Measurements from ENCODE around the gene R3HCC1L.
"Not testable (repeated sequence)": the region's sequence is repeated elsewhere in the genome, so short reads cannot be mapped to it uniquely, and the experiment has no call there.

Gene R3HCC1L

GRCh38 chr10:98226508-98227144 lies 92.2 kb downstream of the R3HCC1L start:
- DNase-seq (ENCODE audit: low read depth in 2 of 2, low spot score in 1 of 2), result no peak

GRCh38 chr10:98227713-98228112 lies 93.3 kb downstream of the R3HCC1L start:
- not testable (repeated sequence) for DNase-seq (ENCODE audit: low read depth in 2 of 2, low spot score in 1 of 2)

DNA sequence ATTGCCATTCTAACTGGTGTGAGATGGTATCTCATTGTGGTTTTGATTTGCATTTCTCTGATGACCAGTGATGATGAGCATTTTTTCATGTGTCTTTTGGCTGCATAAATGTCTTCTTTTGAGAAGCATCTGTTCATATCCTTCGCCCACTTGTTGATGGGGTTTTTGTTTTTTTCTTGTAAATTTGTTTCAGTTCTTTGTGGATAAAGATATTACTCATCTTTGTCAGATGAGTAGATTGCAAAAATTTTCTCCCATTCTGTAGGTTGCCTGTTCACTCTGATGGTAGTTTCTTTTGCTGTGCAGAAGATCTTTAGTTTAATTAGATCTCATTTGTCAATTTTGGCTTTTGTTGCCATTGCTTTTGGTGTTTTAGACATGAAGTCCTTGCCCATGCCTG lies 93.8 kb downstream of the R3HCC1L start:
- not testable (repeated sequence) for DNase-seq (ENCODE audit: low read depth in 2 of 2, low spot score in 1 of 2)

DNA sequence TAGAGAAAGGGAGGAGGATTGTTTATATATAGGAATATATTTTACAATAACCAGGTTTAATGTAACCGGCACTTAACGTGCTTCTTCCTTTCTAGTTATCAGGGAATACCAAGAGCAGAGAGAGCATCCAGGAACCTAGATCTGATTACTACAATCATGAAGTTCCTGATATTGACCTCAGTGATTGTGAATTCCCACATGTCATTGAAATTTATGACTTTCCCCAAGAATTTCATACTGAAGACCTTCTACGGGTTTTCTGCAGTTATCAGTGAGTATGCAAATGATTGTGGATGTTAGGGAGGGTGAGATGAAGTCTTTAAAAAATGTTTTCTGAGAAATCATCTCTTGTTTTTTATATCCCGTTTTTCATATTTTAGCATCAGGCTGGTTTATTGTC lies 97.0 kb downstream of the R3HCC1L start:
- DNase-seq (ENCODE audit: low read depth in 2 of 2, low spot score in 1 of 2), result no peak

DNA sequence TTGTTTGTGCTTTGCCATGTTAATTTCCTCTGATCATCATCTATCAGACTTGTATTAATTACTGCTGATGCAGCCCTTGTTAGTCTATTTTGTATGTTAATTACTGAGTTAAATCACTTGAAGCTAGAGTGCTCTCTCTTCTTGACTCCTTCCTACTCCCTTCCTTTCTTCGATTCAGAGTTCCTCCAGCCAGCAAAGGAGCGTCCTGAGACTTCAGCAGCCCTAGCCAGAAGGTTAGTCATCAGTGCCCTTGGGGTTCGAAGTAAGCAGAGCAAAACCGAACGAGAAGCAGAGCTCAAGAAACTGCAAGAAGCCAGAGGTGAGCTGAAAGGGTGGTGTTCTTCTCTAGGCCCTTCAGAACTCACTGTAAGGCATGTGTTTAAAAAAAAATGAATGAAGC lies 101.4 kb downstream of the R3HCC1L start:
- no peak for DNase-seq (ENCODE audit: low read depth in 2 of 2, low spot score in 1 of 2)

- no peak for DNase-seq (ENCODE audit: low read depth in 2 of 2, low spot score in 1 of 2)
Observed at GRCh38 chr10:98236862-98237261, 102.4 kb downstream of the R3HCC1L start.

DNA sequence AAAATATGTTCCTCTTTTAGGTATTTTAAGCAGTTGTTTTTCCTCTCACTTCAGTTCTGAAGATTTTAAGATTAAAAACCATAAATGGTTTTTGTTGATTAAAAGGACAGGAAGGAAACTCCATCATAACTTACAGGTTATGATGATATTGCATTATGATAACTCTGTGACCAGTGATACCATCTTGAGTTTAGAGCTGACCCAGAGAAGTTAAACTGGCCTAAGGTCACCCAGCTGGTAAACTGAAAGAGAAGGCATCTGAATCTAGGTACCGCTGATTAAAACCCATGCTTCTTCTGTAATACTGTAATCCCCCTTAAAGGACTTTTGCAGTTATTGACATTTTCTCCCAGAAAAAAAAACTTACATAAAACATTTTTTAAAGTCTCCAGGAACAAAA lies 103.9 kb downstream of the R3HCC1L start:
- no peak for DNase-seq (ENCODE audit: low read depth in 2 of 2, low spot score in 1 of 2)

- DNase-seq (ENCODE audit: low read depth in 2 of 2, low spot score in 1 of 2), result no peak
Observed at GRCh38 chr10:98240524-98240923, 106.1 kb downstream of the R3HCC1L start.

- DNase-seq (ENCODE audit: low read depth in 2 of 2, low spot score in 1 of 2), result no peak
Observed at GRCh38 chr10:98242823-98243222, 108.4 kb downstream of the R3HCC1L start.

- DNase-seq (ENCODE audit: low read depth in 2 of 2, low spot score in 1 of 2), result no peak
Observed at GRCh38 chr10:98244141-98244540, 109.7 kb downstream of the R3HCC1L start.

DNA sequence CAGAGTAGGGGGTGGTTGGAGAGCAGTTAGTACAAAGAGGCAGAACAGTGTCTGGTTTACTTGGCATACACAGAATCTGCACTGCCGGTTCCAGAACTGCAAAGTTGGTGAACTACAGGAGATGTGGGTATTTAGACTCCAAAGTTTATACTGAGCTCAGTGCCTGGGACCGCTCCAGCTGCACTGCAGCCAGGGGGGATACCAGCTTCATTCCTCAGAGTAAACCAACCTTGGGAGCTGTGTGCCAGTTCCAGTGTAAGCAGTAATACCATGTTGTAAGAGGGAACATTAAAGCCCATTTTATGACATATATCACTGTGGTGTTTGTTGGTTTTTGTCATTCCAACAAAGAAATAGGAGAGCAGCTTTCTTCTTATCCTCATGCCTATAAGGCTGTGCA lies 110.1 kb downstream of the R3HCC1L start:
- no peak for DNase-seq (ENCODE audit: low read depth in 2 of 2, low spot score in 1 of 2)

DNA sequence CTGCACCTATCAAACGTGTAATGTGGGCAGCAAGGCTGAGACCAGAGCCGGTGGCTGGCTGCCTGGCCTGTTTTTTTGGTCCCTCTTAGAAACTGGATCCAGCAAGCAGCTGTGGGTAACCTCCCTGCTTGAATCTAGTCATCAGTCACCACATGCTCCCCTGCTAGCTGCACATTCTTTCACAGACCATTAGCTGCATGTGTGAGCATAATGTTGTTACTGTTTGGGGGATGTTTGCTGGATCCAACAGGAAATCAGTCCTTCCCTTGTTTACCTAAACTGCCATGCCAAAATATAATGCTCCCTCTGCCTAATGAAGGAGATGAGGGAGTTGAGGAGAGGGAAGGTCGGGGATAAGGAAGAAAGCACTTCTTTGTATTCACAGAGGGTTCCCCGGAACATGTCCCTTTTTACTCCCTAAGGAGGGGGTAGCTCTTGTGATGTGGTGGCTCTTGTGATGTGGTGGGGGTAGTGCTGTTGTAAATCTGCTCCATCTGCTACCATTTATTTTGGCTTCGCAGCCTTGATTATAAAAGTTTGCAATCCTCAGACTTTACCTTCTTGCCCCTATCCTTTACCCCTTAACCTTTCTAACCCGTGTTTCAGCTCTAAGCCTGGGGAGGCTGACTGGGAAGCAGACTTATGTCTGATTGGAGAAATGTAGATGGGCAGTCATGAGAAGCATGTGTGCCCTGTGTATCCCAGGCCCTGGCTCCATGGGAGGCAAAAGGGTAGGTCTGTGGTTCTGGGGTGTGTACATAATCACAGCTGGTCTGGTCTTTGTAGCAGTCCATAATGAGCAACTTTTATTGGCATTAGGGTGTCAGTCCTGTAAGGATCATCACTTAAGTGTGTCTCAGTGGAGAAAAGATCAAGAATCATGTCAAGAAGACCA lies 112.7 kb downstream of the R3HCC1L start:
- no peak for DNase-seq (ENCODE audit: low read depth in 2 of 2, low spot score in 1 of 2)

DNA sequence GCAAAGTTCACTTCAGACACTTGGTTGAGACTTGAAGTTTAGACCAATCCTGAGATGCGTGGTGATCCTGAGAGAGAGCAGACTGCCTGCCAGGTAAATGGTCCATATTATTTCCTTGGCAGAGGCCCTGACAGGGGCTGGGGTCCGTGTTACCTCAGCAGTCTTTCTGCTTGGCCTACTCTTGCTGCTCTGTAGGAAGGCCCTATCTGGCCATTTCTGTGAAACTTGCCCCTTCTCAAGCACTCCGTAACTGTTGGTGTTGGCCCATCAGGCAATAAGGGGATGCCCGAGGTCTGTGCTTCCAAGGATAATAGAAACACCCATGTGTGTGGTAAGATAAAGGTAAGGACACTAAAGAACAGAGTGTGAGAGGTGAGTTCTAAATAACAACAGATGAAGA lies 113.6 kb downstream of the R3HCC1L start:
- no peak for DNase-seq (ENCODE audit: low read depth in 2 of 2, low spot score in 1 of 2)

- no peak for DNase-seq (ENCODE audit: low read depth in 2 of 2, low spot score in 1 of 2)
Observed at GRCh38 chr10:98249134-98249533, 114.7 kb downstream of the R3HCC1L start.

DNA sequence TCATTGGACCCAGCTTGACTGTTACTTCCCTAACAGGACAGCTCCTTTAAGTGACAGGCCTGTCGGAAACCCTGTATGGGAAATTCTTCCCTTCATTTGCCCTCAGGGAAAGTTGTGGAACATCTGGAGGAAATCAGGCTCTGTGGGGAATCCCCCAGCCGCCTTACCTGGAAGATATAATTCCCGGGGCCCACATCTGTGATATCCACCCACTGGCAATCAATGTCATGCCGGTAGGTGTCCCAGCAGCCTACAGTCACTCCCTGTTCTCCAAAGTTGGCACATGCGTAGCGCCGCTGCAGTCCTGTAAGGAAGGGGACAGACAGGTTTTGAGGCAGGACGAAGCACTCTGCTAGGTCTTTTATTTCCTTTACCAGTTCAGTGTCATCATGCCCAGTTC lies 116.9 kb downstream of the R3HCC1L start:
- no peak for DNase-seq (ENCODE audit: low read depth in 2 of 2, low spot score in 1 of 2)

DNA sequence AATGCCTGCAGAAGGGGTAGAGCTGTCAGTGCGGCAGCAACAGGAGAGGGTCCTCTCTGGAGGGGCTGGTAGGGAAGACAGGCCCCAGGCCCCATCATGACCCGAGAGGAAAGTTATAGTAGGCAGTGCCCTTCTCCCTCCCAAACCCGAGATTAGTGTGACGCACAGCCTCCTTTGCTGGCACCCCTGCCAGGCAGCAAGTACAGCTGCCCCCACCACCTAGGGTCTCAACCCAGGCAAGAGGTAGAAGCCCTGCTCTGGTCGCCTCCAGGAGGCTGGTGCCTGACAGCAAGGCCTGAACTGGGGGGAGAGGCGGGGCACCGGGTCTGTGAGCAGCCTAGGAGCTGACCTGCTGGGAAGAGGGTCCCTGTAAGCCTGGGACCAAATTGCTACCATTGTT lies 118.0 kb downstream of the R3HCC1L start:
- DNase-seq (ENCODE audit: low read depth in 2 of 2, low spot score in 1 of 2), result no peak

- no peak for DNase-seq (ENCODE audit: low read depth in 2 of 2, low spot score in 1 of 2)
Observed at GRCh38 chr10:98253499-98253898, 119.0 kb downstream of the R3HCC1L start.

DNA sequence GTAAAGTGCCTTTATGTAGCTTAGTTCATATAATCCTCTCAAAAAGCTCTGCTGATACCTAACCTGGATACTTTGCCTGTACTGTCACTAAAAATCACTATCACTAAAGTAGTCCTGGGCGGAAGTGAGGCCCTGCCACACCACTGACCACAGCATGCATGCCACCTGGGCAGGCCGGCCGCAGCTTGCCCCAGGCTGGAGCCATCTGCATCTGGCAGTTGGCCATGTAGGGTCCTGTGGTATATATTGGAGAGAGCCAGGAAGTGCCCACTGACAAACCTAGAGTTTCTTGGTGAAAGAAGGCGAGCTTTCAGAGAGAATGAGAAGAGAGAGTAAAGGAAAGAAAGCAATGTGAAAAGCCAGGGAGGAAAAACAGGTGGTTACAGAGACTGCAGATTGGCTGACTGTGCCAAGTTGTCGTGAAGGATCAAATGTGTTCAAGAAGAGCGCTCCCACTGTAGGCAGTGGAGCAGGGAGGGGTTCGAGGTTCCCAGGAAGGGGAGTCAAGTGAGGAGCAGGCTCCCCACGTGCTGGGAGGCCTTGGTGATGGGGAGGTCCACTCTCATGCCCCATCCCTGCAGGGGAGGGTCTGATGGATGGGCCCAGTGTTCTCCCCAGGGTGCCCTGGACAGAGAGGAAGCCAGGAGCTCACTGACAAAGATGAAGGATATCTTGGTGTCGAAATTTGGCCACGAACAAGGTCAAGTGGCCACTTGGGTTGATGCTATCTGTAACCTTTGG lies 119.9 kb downstream of the R3HCC1L start:
- DNase-seq (ENCODE audit: low read depth in 2 of 2, low spot score in 1 of 2), result no peak

- DNase-seq (ENCODE audit: low read depth in 2 of 2, low spot score in 1 of 2), result no peak
Observed at GRCh38 chr10:98255146-98255877, 120.9 kb downstream of the R3HCC1L start.

GRCh38 chr10:98256692-98257091 lies 122.2 kb downstream of the R3HCC1L start:
- no peak for DNase-seq (ENCODE audit: low read depth in 2 of 2, low spot score in 1 of 2)

DNA sequence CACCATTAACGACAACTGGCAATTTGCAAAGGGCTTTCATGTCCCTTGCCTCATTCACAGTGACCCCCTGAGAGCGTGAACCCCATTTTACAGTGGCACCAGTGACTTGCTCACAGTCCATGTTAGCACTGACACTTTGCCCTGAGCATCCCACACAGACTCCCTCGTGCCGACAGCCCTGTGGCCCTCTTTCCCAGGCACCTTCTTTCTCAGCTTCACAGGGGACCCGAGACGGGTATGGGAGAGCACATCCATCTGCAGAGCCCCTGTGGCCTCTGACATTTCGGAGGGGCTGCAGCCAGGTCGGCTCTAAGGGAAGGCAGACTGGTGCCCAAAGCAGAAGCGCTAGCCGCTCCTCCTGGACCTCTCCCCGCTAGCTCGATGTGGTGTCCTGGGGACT lies 122.7 kb downstream of the R3HCC1L start:
- no peak for DNase-seq (ENCODE audit: low read depth in 2 of 2, low spot score in 1 of 2)
